CD4-positive, alpha-beta T cell treated with Interferon gamma for 1 hour (primary cell): ENCODE measurements around the gene COL4A2.

Experiments used
- DNase-seq: peaks from one replicate; pipeline ENCODE4 v3.0.0-alpha.2; 2020

The COL4A2 gene

DNA sequence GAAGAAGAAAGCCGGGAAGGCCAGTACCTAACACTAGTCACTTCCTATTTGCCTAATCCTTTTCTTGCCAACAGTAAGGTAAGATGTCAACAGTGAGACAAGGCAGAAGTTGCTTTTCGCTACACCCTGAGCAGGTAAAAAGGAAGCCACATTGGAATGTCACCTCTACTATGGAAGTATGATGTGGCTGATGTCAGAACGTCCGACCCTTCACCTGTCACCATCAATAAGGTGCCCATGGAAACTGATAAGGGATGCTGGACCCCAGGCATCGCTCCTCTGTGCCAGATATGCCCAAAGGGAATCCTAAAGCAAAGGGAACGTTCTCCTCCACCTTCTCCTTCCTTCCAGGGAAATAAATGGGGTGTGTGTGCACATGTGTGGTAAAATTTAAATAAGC, 34.4 kb upstream of the COL4A2 start:
- no peak for DNase-seq

DNA sequence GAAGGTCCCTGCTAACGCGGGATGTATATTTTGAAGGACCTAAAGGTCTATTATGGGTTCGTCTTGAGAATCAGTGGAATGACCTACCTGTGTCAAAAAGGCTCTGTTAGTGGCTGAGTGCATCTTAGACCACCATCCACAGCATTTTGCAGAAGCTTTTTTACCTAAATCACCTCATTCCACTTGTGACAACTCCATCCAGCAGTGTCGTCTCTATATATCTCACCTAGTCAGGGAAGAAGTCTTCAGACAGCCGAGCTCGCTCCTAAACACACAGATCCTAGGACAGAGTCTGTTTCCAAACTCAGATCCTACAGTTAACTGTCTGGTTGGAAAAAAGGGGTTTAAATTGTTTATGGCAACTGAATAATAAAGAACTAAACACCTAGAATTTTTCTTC, 33.8 kb upstream of the COL4A2 start:
- DNase-seq, result no peak

DNA sequence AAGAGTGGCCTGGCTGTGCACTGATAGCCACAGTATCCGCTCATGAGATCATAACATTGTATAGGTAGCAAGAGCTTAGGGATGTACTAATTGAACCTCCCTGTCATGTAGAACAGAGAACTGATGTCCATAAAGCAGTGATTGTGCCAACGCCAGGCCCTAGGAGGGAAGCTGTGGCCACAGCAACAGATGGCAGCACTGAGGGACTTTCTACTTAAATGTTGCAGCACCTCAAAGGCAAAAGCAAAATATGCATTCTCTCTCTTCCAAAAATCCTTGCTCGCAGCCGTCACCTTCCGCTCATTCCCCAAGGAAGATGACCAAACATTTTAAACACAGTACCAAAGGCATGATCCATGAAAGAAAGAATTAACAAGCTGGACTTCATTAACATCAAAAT, 32.4 kb upstream of the COL4A2 start:
- no peak for DNase-seq

DNA sequence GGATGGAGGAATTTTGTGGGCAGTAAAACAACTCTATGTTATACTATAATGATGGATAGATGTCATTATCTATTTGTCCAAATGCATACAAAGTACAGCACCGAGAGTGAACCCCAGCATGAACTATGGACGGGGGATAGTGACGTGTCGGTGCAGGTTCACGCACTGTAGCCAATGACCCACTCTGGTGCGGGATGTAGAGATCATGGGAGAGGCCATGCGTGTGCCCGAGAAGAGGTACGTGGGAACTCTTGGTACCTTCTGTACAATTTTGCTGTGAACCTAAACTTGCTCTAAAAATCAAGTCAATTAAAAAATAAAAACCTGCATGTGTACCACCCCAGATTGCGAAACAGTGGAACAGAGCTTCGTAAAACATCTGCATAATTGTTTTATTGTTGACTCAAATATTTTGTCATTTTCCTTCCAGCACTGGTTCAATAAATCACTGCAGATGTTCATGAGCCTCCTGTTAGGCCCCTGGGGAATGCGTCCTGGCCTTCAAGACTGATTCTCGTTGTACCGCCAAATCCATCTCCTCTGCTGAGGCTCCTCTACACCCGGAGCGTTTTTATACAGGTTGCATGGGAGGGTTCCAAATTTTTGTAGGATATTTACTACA, 31.0 kb upstream of the COL4A2 start:
- DNase-seq, result no peak

DNA sequence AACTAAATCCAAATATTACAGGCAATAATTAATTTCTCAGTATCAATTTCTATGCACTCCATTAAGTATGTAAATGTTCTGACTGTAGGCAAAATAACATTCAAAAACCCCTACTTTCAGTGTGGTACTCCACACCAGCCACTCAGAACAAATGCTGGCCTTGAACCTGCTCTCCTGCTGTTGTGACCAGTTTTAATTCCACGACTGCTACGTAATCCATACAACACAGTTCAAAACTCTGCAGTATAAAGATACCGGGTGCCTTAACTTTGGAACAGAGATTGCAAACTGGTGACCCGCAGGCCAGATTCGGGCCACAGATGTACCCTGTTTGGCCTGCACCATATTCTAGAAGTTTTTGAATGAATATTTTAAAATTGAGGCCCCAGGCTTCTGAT, 30.5 kb upstream of the COL4A2 start:
- DNase-seq, result no peak

DNA sequence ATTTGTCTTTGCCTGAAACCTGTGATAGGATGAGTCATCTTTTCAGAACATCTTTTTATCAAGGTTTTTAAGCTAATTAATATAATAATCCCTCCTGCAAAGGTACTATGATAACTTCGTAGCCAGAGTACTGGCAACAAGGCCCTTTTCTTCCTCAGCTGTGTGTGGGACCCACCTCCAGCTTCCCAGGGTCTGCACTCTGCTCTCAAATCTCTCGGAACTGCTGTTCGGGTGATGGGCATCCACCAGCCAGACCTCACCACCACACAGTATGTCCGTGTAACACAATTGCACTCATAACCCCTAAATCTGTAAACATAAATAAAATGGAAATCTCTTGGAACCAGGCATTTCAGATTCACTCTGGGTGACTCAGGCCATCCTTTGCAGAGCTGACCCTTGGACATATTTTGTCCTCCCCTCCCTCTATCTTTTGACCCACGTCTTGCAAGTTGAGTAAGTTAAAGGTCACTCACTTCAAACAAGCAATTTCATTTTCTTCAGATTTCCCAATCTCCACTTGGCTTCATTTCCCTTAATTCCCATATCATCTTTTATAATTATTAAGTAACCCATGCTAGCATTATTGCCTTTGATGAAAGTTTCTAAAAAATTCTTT, 29.6 kb upstream of the COL4A2 start:
- DNase-seq, result no peak

DNA sequence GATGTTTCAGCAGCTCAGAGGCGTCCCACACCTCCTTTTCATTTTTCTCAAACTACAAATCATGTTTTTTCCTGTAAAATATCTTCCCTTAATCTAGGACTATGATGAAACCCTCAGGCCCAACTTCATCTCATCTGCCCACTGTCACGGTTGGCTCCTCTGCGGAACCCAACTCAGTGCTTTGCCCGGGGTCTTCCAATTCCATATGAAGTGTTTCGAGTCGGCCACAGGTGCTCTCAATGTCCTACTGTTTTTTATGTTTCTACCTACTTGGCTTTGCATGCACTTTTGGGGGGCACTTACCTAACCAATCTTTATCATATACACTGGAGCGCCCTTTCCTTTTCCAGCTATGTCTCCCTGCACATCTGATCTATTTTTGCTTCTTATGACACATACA, 28.2 kb upstream of the COL4A2 start:
- no peak for DNase-seq

DNA sequence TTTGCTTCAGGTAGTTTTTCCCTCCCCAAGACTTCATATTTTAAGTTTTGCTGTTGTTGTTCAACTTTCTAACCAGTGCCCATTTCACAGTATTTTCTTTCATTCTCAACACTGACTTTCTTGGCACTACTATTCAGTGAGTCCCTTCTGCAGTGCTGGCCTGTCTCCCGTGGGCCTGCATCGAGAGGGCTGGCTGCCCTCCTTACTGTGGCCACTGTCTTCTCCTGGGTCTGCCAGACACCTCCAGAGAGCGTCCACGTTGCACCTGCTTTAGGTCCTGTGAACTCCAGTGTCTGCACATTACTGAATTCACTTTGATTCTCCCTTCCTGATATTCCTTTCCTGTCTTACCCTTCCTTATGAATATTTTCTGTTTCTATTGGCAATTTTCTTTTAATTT, 27.4 kb upstream of the COL4A2 start:
- DNase-seq, result no peak

DNA sequence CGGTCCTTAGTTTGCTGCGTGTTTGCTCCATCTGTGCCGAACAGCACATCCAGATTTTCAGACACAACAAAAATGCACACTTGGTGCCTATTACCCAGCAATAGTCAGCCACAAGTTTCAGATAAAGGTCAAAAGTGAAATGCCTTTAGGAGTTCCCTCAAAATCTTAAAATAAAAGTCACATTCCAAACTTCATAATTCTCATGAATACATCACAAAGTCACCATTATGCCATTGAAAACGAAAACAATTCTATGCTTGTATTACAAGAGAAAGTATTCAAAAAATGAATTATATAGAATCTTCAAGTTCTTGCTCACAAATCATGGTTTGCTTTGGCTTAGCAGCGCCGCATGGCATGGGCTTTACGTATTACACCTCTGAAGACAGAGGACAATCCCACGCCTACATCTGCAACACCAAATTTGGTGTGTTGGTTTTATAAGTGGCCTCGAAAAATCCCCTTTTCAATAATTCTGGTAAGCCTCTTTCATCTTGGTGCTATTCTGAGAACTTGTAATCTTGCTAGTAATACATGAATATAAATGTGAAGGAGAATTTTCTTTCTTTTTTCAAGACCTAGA, 26.8 kb upstream of the COL4A2 start:
- DNase-seq, result no peak

DNA sequence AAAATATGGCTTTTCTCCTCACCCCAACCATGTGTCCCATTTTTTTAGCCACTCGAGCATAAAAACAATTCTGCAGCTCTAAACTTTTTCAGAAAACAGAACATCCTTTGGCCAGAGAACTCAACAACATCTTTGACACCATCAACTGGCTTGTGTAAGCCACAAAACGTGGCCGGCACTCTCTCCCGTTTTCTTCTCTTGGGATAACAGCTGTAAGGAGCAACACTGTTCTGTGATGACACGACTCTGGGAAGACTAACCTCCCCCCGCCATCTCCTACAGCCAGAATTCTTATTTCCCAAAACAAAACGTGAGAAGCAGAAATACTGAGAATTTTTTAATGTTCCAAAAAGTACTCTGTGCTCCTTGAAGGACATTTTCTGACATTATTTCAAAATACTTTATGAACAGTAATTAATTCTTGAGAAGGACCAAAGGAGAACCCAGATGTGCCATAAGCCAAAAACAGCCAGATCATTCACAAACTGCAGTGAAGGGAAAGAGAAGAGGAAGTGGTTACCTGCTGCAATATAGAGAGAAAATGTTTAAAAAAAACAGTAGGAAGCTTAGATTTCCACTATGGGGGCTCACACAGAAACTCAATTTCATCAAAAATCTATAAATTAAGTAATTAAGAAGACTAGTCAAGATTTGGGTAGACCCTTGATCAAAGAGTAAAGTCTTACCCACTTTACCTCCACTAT, 25.9 kb upstream of the COL4A2 start:
- no peak for DNase-seq

DNA sequence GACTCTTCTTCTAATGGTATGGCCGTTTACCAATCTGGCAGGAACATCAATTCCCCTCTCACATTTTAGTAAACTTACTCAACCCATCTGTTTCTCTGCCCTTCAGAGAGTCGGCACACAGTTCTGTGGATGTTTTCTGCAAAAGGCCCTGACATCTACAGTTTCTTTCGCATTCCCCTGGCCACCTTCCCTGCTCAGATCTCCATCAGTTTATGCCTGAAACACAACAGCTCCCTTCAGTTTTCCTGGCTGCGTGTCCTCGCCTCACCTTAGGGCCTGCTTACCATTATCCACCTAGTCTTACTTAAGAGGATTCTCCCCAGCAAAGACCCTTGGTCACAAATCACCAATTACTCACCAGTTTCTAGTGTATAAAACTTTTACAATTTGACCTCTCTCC, 25.3 kb upstream of the COL4A2 start:
- no peak for DNase-seq

DNA sequence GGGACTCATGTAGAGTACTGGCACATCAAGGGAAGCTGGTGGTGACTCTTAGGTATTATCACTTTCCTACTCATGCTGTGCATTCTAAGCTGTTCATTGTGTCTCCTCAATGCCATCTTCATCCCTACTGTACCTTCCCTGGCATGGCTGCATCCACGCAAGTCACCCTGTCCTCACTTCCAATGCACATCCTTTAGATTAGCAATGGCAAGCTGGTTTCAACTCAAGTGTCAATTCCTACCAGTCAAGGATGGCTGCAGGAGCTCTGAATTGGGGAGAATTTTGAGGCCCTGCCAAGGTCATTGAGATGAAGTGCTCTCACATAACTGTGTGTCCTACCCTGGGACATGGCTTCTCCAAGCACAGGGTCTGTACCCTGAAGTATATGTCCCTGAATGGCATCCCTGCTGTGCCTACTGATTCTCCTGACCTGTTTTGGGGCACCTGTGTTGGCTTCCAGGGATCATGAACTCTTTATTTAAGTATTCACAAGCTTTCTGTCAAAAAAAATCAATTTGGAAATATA, 24.7 kb upstream of the COL4A2 start:
- DNase-seq, result no peak

DNA sequence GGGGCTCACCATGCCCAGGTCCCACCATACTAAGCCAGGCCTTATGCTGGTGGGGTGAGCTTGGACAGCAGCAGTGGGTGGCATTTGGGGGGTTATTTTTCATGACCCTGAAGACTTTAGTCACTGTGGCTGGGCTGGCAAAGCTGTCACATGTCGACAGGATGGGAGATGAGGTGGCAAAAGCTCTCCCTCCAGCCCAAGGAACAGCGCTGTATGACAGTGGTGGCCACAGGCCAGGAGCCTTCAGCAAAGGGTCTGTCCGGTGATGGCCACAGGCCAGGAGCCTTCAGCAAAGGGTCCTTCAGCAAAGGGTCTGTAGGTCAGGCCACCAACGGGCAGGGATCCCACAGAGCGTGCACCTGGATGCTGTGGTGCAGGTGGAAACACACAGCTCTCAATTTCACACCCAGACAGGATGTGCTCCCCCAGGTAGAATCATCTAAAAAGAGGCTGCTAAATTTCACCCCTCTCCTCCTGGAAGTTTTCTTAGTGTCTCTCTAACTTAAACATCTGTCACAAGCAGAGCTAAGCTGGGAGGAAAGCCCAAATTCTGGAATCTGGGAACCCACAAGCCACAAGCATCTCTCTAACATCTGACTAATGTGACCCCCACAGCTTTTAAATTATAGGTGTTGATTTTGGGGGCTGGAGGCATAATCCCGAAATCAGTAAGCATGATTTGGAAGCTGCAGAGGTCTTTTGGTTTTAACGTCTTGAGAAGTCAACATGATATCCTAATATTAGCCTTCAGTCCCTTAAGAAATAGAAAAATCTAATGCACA, 23.2 kb upstream of the COL4A2 start:
- DNase-seq, result no peak

DNA sequence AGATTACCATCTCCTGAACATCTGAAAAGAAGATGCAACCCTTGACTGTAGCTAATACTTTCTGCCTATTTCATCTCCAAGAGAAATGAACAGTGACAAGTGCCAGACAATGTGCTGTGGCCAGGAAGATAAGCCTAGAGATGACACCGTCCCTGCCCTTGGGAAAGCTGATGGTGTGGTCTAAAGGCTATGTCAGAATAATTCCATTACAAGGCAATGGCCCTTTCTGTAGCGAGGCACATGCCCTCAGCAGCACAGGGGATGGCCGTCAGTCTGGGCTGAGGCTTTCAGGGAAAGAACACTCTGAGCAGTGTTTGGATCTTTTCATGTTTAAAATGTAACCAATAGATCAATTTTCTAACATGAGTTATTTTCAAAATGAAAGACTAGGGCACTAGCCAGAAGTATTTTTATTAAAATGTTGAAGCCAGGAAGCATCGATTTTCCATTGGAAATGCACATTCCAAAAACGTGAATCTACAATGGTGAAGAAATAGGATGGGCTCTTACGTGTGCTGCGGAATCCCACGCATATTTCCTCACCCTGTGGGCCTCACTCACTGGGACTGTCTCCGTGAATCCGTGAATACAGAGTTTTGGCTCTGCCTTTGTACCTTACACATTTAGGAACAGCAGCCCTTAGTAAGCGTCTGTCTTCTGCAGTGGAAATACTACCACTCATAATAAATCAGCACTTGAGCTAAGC, 22.2 kb upstream of the COL4A2 start:
- no peak for DNase-seq

DNA sequence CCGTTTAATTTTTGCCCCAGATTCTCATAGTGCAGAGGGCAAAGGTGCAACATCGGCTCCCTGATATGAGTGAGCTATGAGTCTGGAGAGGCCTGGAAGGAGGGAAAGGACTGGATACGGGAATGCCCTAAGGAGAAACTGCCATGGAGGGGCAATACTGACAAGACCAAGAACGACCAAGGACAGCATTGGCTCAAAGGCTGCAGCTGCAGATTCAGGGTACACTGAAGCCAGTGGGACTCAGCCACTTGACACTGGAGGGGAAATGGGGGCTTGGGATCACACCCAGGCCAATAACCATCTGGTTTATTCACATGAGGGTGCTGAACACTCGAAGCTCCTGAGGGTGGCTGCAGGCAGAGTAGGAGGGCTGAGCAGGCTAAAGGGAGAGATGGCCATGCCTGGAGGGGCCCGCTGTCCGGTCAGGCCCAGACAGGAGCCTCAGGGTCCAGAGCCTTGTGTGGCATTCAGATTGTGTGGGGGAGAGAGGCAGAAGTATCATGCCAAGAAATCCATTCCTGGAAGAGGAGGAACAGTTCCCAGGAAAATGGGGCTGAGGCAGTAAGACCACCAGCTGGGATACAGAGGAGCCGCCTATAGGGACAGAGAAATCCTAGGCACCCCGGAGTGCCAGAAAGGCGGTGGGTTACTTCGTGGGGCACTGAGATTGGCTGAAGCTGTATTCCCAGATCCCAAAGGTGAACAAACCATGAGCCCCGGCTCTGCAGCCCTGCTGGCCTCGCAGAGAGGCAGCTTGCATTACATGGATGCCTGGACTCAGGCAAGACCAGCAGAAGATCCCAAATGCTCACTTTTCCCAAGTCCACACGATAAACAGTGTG, 20.9 kb upstream of the COL4A2 start:
- DNase-seq, result no peak

DNA sequence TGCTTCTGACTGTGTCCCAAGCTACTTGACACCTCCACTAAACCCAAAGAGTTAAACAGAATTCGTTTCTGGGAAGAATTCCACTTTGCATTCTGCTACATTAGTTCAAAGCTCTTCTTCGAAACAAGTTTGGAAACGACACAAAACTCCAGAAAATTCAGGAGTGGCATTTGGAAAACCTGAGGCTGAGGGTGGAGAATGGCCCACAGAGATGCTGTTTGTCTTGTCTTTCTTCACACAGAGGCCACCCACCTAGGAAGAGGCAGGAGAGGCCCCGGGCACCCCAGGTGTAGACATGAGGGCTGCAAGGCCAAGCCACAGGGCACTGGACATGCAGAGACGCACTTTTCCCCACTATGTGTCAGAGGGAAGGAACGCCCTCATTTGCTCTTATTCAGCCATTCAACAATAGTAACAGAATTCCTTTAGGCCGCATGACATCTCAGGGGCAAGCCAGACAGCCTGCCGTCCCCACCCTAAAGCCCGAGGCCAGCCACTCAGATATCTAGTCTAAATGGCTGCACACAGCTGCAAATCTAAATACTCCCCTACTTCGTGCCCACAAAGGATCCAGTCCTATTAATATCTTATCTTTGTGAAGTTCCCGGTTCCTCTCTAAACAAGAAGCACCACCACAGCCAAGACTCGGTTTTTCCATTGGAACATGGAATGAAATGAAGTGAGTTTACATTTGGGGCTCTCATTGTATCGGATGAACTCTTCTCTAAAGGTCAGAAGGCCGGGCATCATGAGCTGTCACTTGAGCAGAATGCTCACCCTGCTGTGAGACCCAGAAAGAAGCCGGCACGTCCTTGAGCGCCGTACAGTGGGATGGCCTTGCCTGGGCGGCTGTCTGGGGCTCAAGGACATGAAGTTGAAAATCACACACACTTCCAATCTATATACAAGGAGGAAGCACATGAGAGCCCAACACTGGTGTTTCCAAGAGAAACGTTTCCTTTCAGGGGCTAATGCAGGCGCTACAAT, 20.0 kb upstream of the COL4A2 start:
- no peak for DNase-seq

DNA sequence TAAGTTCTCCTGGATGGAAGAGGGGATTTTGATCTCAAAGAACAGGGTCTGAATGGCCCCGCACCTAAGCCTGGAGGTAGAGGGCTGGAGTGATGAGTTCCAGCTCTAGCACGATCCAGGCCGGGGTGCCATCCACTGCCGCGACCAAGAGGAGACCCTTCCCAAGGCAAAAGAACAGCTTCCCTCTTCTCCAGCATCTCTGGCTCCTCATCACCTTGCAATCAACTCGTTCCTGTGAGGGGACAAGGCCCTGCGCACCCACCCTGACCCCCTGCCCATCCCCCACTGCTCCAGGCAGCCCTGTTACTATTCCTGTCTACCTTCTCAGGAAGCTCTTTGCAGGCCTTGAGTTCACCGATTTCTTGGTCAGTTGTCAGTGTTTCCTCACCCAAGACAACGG, 17.9 kb upstream of the COL4A2 start:
- no peak for DNase-seq

DNA sequence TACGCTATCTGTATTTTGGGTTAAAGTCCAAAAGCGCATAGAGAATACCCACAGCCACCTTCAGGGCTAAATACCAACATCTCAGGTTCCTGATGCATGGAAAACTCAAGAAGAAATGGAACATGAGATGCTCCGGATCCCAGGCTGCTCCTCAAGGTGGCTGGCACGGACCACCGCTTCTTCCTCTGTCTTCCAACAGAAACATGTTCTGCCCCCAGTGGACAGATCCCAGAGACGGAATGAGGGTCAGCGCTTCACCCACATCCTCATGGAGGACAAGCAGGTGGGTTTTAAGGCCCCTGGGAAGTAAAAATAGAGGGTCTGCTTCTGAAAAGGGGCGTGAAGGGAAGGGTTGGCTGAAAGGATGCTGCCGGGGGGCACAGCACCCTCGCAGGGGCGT, 17.4 kb upstream of the COL4A2 start:
- no peak for DNase-seq

DNA sequence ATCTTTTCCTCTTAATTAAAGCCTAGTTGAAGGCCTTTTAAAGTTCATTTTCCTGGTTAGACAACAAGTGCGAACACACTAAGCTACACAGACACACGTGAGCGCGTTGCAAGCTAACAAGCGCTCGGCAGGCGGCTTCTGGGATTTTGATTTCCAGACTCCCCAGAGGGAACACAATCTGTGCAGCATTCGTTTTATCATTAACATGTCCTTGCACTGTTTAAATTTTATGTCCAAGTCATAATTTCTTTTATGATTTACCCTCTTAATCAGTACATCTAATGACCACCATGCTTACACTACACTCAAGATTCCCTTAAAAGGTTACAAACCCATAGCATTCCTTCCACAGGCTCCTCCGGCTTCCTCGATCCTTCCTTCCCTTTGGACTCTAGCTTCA, 16.9 kb upstream of the COL4A2 start:
- DNase-seq, result no peak

DNA sequence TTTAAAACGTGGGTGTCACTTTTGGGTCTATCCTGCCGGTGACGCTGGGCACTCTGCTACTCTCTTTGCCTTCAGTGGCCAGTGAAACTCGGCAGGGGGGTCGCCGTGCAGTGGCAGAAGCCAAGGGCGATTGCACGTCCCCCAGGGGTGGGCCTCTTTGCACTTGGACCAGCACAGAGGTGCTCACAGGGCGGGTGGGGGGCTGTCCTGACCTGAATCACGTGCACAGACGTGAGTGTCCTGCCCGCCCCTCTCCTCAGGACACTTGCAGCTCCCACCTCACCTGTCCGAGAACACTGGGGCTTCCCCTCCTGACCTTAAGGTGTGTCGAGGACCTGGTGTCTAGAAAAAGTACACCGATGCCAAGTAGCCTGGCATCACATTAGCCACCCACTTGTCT, 16.3 kb upstream of the COL4A2 start:
- DNase-seq, result no peak
